ENCODE measurements around the gene NAGS. TPM values are rescaled to one million over a fixed set of nuclear protein-coding genes. Genes with fewer than 3 reads are reported as not detected.

Gene NAGS
- total RNA-seq, 3 donors from 2014 or later (not counting 1 experiment from before 2014, with no cell fraction given) = 0.92 to 1.7 (median 1.1) TPM

DNA sequence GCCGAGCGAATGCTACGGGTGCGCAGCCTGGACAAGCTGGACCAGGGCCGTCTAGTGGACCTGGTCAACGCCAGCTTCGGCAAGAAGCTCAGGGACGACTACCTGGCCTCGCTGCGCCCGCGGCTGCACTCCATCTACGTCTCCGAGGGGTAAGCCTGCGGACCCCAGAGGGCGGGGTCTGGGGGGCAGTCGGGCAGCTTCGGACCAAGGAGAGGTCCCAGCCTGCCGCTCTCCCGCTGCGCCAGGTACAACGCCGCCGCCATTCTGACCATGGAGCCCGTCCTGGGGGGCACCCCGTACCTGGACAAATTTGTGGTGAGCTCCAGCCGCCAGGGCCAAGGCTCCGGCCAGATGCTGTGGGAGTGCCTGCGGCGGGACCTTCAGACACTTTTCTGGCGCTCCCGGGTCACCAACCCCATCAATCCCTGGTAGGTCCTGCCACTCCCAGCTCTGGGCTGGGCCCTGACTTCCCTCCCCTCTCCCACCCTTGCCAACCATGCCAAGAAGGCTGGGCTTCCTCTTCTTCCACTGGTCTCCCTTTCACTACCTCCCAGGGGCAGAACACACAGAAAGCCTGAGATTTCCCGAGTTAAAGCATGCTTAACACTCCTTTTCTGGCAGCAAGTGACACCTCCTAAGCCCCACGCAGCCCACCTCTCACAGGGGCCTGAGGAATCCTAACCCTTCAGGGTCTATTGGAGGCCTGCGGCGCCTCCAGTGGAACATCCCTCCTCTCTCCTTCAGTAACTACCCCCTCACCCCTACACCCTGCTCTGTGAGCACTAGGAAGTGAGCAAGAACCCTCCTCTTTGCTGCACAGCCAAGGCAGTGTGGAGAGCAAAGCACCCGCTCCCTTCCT is 3.2 kb downstream of the NAGS start:
- TF ChIP-seq, protein P1, sequence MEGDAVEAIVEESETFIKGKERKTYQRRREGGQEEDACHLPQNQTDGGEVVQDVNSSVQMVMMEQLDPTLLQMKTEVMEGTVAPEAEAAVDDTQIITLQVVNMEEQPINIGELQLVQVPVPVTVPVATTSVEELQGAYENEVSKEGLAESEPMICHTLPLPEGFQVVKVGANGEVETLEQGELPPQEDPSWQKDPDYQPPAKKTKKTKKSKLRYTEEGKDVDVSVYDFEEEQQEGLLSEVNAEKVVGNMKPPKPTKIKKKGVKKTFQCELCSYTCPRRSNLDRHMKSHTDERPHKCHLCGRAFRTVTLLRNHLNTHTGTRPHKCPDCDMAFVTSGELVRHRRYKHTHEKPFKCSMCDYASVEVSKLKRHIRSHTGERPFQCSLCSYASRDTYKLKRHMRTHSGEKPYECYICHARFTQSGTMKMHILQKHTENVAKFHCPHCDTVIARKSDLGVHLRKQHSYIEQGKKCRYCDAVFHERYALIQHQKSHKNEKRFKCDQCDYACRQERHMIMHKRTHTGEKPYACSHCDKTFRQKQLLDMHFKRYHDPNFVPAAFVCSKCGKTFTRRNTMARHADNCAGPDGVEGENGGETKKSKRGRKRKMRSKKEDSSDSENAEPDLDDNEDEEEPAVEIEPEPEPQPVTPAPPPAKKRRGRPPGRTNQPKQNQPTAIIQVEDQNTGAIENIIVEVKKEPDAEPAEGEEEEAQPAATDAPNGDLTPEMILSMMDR (IDR thresholded peaks at IDR 0.05) = peak; percentile 26
- Histone ChIP-seq H3K36me3 (ENCODE audit: control insufficient read depth, insufficient read depth, low read length) (peaks cover 4% of the 10 kb centered on the region), H3K4me3 (ENCODE audit: low read length) (peak overlapping the region; percentile 51), H3K9me3 (ENCODE audit: control insufficient read depth, insufficient read depth, low read length) (no peaks in the 10 kb centered on the region), H3K27ac (ENCODE audit: low read length) (peak overlapping the region; percentile 2), H3K27me3 (ENCODE audit: control insufficient read depth, insufficient read depth, low read length) (peaks cover 16% of the 10 kb centered on the region), H3K4me1 (ENCODE audit: control insufficient read depth, insufficient read depth, low read length) (peaks cover 41% of the 10 kb centered on the region)
- Mint-ChIP-seq H3K4me1 (peaks cover 21 to 24% of the 10 kb centered on the region in 2 donors), H3K27ac (peak overlapping the region; percentile 57 to 60), H3K36me3 (no peaks in the 10 kb centered on the region), H3K4me3 (peak overlapping the region; percentile 90), H3K9me3 (no peaks in the 10 kb centered on the region), H3K27me3 (ENCODE audit: low read depth in 2 of 2) (peaks cover 0 to 12% of the 10 kb centered on the region in 2 donors)
- intact Hi-C loops (cut with micrococcal nuclease) = loop anchor here (5.0 kb wide), 1 partner anchor 35 kb away; no protein-coding TSS in a partner anchor
- DNase-seq (peak in 1 of 2 donors; percentile 25), ATAC-seq (no peak)
- WGBS (ENCODE audit: insufficient coverage) = 10% methylated on average over 37 of the region's 37 CpGs

GRCh38 chr17:44008205-44008909 is 3.9 kb downstream of the NAGS start:
- WGBS (ENCODE audit: insufficient coverage) = 94% methylated on average over 4 of the region's 6 CpGs
- ATAC-seq (no peak), DNase-seq (no peak)
- Mint-ChIP-seq H3K36me3 (no peaks in the 10 kb centered on the region), H3K27ac (peak overlapping the region; percentile 54 to 60), H3K4me1 (peaks cover 21 to 24% of the 10 kb centered on the region in 2 donors), H3K4me3 (peak overlapping the region; percentile 90), H3K27me3 (ENCODE audit: low read depth in 2 of 2) (peaks cover 0 to 11% of the 10 kb centered on the region in 2 donors), H3K9me3 (no peaks in the 10 kb centered on the region)
- Histone ChIP-seq H3K4me1 (ENCODE audit: control insufficient read depth, insufficient read depth, low read length) (peaks cover 41% of the 10 kb centered on the region), H3K9me3 (ENCODE audit: control insufficient read depth, insufficient read depth, low read length) (no peaks in the 10 kb centered on the region), H3K4me3 (ENCODE audit: low read length) (no peak overlapping the region), H3K27ac (ENCODE audit: low read length) (no peak overlapping the region), H3K27me3 (ENCODE audit: control insufficient read depth, insufficient read depth, low read length) (peaks cover 16% of the 10 kb centered on the region), H3K36me3 (ENCODE audit: control insufficient read depth, insufficient read depth, low read length) (peaks cover 4% of the 10 kb centered on the region)
- TF ChIP-seq, protein P1 (IDR thresholded peaks at IDR 0.05) = no peak
- intact Hi-C loops (cut with micrococcal nuclease) = loop anchor here (5.0 kb wide), 1 partner anchor 34 kb away; no protein-coding TSS in a partner anchor

GRCh38 chr17:44010966-44011647 is 6.7 kb downstream of the NAGS start:
- Histone ChIP-seq H3K9me3 (ENCODE audit: control insufficient read depth, insufficient read depth, low read length) (no peaks in the 10 kb centered on the region), H3K4me3 (ENCODE audit: low read length) (no peak overlapping the region), H3K27me3 (ENCODE audit: control insufficient read depth, insufficient read depth, low read length) (peaks cover 1% of the 10 kb centered on the region), H3K27ac (ENCODE audit: low read length) (no peak overlapping the region), H3K36me3 (ENCODE audit: control insufficient read depth, insufficient read depth, low read length) (peaks cover 4% of the 10 kb centered on the region), H3K4me1 (ENCODE audit: control insufficient read depth, insufficient read depth, low read length) (peaks cover 36% of the 10 kb centered on the region)
- Mint-ChIP-seq H3K27ac (no peak overlapping the region), H3K9me3 (no peaks in the 10 kb centered on the region), H3K27me3 (ENCODE audit: low read depth in 2 of 2) (peaks cover 0 to 1% of the 10 kb centered on the region in 2 donors), H3K4me1 (peaks cover 29 to 30% of the 10 kb centered on the region in 2 donors), H3K4me3 (peak overlapping the region; percentile 30), H3K36me3 (no peaks in the 10 kb centered on the region)
- TF ChIP-seq, protein P1 (IDR thresholded peaks at IDR 0.05) = no peak
- DNase-seq (no peak), ATAC-seq (no peak)
- intact Hi-C loops (cut with micrococcal nuclease) = loop anchor here (10.0 kb wide), 1 partner anchor 526 kb away; the partner anchor contains the start of gene DHX8
- 63% methylated on average over 4 of the region's 4 CpGs for WGBS (ENCODE audit: insufficient coverage)

Measured in natural killer cell (primary cell).